Measurements from ENCODE around the gene RBCK1. TPM values are rescaled to one million over a fixed set of nuclear protein-coding genes. Genes with fewer than 3 reads are reported as not detected.

Gene RBCK1
- total and polyA plus RNA-seq, 7 donors = 34.1 to 52.5 (median 43.1) TPM

DNA sequence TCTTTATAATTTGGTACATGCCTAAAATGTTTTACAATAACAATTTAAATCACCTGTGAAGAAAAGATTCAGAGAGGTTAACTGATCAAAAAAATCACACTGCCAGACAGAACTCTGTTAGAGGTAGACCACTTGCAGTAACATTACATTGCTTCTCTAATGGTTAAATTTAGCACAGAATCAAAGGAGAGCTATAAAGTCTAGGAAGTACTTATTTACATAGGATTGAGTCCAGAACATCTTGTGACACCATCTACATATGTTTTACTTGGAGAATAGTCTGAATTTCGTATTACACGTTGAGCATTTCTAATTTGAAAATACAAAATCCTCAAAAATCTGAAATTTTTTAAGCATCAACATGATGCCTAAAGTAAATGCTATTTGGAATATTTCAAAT is 71.4 kb downstream of the RBCK1 start:
- intact Hi-C loops (cut with DNase I) = loop anchor here (1.0 to 10.0 kb wide), 4 partner anchors 72 to 125 kb away; partner anchors contain the start of gene RBCK1 (in 2 of the 2)
- TF ChIP-seq, protein P1, sequence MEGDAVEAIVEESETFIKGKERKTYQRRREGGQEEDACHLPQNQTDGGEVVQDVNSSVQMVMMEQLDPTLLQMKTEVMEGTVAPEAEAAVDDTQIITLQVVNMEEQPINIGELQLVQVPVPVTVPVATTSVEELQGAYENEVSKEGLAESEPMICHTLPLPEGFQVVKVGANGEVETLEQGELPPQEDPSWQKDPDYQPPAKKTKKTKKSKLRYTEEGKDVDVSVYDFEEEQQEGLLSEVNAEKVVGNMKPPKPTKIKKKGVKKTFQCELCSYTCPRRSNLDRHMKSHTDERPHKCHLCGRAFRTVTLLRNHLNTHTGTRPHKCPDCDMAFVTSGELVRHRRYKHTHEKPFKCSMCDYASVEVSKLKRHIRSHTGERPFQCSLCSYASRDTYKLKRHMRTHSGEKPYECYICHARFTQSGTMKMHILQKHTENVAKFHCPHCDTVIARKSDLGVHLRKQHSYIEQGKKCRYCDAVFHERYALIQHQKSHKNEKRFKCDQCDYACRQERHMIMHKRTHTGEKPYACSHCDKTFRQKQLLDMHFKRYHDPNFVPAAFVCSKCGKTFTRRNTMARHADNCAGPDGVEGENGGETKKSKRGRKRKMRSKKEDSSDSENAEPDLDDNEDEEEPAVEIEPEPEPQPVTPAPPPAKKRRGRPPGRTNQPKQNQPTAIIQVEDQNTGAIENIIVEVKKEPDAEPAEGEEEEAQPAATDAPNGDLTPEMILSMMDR (IDR thresholded peaks at IDR 0.05) = no peak
- DNase-seq (no peak), ATAC-seq (no peak)
- no peak overlapping the region for H3K27ac ChIP-seq
- peaks cover 6 to 43% of the 10 kb centered on the region in 2 donors for H3K36me3 ChIP-seq (ENCODE audit: insufficient read depth in 1 of 2, low read depth in 1 of 2)
- H3K4me3 ChIP-seq = no peak overlapping the region
- no peaks in the 10 kb centered on the region for H3K27me3 ChIP-seq (ENCODE audit: insufficient read depth in 3 of 3, low read length in 2 of 3)
- 70 to 80% (median 77%) methylated on average over 2 of the region's 2 CpGs for WGBS, 3 donors
- H3K4me1 ChIP-seq = peaks cover 13% of the 10 kb centered on the region
- no peaks in the 10 kb centered on the region for H3K9me3 ChIP-seq

DNA sequence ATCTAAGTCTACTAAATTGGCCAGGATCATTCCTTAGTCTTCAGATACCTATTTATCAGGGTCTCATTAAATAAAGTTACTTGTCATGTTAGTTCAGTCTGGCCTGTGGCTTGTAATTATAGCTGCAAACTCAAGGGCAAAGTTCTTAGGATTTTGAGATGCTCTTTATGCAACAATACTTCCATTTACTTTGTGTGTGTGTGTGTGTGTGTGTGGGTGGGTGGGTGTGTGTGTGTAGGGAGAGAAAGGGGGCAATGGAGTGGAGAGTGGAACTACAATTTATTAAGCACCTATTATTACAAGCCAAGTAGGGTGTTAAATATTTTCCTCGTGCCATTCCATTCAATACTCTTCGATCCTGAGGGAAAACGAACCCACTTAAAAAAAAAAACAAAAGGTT is 71.9 kb downstream of the RBCK1 start:
- intact Hi-C loops (cut with DNase I) = loop anchor here in 1 of 2 donors (10.0 kb wide), 1 partner anchor 175 kb away; the partner anchor contains the start of gene SRXN1
- TF ChIP-seq, protein P1 (IDR thresholded peaks at IDR 0.05) = no peak

DNA sequence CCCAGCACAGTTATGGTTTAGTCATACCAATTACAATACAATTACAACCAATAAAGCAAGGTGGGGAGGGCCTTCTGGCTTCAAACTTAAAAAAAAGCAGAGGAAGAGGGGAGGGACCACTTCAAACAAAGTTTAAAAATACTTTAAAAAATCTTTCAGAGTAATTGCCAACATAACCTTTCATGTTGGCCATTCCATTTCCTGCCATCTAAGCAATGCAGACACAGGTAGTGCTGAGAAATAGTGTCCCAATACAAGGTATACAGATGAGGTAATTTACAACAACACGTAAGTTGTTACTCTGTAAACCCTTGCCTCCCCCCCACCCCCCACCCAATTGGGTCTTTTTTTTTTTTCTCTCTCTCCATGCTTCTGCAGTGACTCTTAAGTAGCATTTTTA is 73.1 kb downstream of the RBCK1 start:
- WGBS, 3 donors = 88 to 95% (median 93%) methylated on average over 1 of the region's 1 CpG

More for the DNA sequence above, 71.9 kb downstream of the RBCK1 start:
- Histone ChIP-seq H3K4me1 (peaks cover 13% of the 10 kb centered on the region), H3K36me3 (ENCODE audit: insufficient read depth in 1 of 2, low read depth in 1 of 2) (peaks cover 6 to 47% of the 10 kb centered on the region in 2 donors), H3K4me3 (no peak overlapping the region), H3K9me3 (no peaks in the 10 kb centered on the region), H3K27ac (no peak overlapping the region), H3K27me3 (ENCODE audit: insufficient read depth in 3 of 3, low read length in 2 of 3) (no peaks in the 10 kb centered on the region)
- no peak for DNase-seq
- no peak for ATAC-seq
- WGBS, 3 donors = 53 to 60% (median 55%) methylated on average over 3 of the region's 3 CpGs

More for the DNA sequence above, 73.1 kb downstream of the RBCK1 start:
- no peak overlapping the region for H3K27ac ChIP-seq
- H3K27me3 ChIP-seq (ENCODE audit: insufficient read depth in 3 of 3, low read length in 2 of 3) = no peaks in the 10 kb centered on the region
- intact Hi-C loops (cut with DNase I) = loop anchor here in 1 of 2 donors (10.0 kb wide), 1 partner anchor 174 kb away; the partner anchor contains the start of gene SRXN1
- H3K4me1 ChIP-seq = peaks cover 13% of the 10 kb centered on the region
- DNase-seq (no peak), ATAC-seq (no peak)
- H3K4me3 ChIP-seq = no peak overlapping the region
- peaks cover 9 to 58% of the 10 kb centered on the region in 2 donors for H3K36me3 ChIP-seq (ENCODE audit: insufficient read depth in 1 of 2, low read depth in 1 of 2)
- TF ChIP-seq, protein P1 (IDR thresholded peaks at IDR 0.05) = no peak
- H3K9me3 ChIP-seq = no peaks in the 10 kb centered on the region

Other genes starting within 250 kb of the RBCK1 start
- not detected for gene DEFB128, start 218.6 kb upstream of the RBCK1 start, total RNA-seq
- gene DEFB128, start 218.6 kb upstream of the RBCK1 start, polyA plus RNA-seq = not detected
- gene DEFB129, start 181.0 kb upstream of the RBCK1 start, total RNA-seq = not detected
- gene DEFB129, start 181.0 kb upstream of the RBCK1 start, polyA plus RNA-seq = not detected
- not detected for gene DEFB132, start 150.6 kb upstream of the RBCK1 start, total RNA-seq
- not detected for gene DEFB132, start 150.6 kb upstream of the RBCK1 start, polyA plus RNA-seq
- 1 to 10 TPM; 1.0 to 2.1 (median 1.5) TPM for gene C20orf96, start 117.5 kb upstream of the RBCK1 start, total RNA-seq
- 1 to 10 TPM; 1.3 to 2.1 (median 1.9) TPM for gene C20orf96, start 117.5 kb upstream of the RBCK1 start, polyA plus RNA-seq
- gene ZCCHC3, start 110.7 kb upstream of the RBCK1 start, total RNA-seq = 10 to 100 TPM in 1 of 4 donors, 1 to 10 TPM in 3; 9.3 to 10.2 (median 9.5) TPM
- 1 to 10 TPM; 6.8 to 8.4 (median 7.9) TPM for gene ZCCHC3, start 110.7 kb upstream of the RBCK1 start, polyA plus RNA-seq
- gene SOX12, start 82.7 kb upstream of the RBCK1 start, total RNA-seq = 1 to 10 TPM; 1.2 to 5.7 (median 5.2) TPM
- gene SOX12, start 82.7 kb upstream of the RBCK1 start, polyA plus RNA-seq = 1 to 10 TPM; 1.9 to 3.6 (median 2.3) TPM
- 1 to 10 TPM; 3.0 to 5.0 (median 3.9) TPM for gene NRSN2, start 61.2 kb upstream of the RBCK1 start, total RNA-seq
- gene NRSN2, start 61.2 kb upstream of the RBCK1 start, polyA plus RNA-seq = 1 to 10 TPM; 1.6 to 3.4 (median 3.1) TPM
- gene TRIB3, start 27.5 kb upstream of the RBCK1 start, total RNA-seq = 1 to 10 TPM in 3 of 4 donors, under 1 TPM in 1; 0.78 to 7.7 (median 2.5) TPM
- gene TRIB3, start 27.5 kb upstream of the RBCK1 start, polyA plus RNA-seq = 10 to 100 TPM in 1 of 3 donors, 1 to 10 TPM in 1, under 1 TPM in 1; 0.74 to 16.3 (median 2.1) TPM
- gene TBC1D20, start 54.2 kb downstream of the RBCK1 start, total RNA-seq = 10 to 100 TPM; 23.9 to 31.4 (median 29.3) TPM
- gene TBC1D20, start 54.2 kb downstream of the RBCK1 start, polyA plus RNA-seq = 10 to 100 TPM; 16.6 to 29.2 (median 21.1) TPM
- 100 to 1,000 TPM; 118 to 180 (median 140) TPM for gene CSNK2A1, start 135.5 kb downstream of the RBCK1 start, total RNA-seq
- 100 to 1,000 TPM in 1 of 3 donors, 10 to 100 TPM in 2; 43.9 to 122 (median 87.9) TPM for gene CSNK2A1, start 135.5 kb downstream of the RBCK1 start, polyA plus RNA-seq
- gene TCF15, start 202.0 kb downstream of the RBCK1 start, total RNA-seq = 10 to 100 TPM in 1 of 4 donors, 1 to 10 TPM in 3; 5.1 to 10.6 (median 6.7) TPM
- 1 to 10 TPM; 3.0 to 4.7 (median 3.2) TPM for gene TCF15, start 202.0 kb downstream of the RBCK1 start, polyA plus RNA-seq
- gene SRXN1, start 244.9 kb downstream of the RBCK1 start, total RNA-seq = 100 to 1,000 TPM in 1 of 4 donors, 10 to 100 TPM in 3; 30.7 to 150 (median 57.0) TPM
- gene SRXN1, start 244.9 kb downstream of the RBCK1 start, polyA plus RNA-seq = 100 to 1,000 TPM in 2 of 3 donors, 10 to 100 TPM in 1; 37.9 to 172 (median 123) TPM